ENCODE measurements around the gene RAPGEF2.

Gene RAPGEF2

DNA sequence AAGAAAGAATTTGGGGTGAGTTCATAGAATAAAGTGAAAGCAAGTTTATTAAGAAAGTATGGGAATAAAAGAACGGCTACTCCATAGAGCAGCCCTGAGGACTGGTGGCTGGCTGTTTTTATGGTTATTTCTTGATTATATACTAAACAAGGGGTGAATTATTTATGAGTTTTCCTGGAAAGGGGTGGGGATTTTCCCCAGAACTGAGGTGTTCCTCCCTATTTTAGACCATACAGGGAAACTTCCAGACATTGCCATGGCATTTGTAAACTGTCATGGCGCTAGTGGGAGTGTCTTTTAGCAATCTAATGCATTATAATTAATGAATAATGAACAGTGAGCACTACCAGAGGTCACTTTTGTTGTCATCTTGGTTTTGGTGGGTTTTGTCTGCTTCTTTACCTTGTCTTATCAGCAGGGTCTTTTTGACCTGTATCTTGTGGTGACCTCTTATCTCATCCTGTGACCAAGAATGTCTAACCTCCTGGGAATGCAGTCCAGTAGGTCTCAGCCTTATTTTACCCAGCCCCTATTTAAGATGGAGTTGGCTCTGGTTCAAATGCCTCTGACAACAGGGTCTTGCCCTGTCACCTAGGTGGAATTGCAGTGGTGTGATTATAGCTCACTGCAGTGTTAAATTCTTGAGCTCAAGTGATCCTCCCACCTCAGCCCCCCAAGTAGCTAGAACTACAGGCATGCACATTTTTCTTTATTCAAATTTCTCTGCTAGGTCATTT is 27.1 kb downstream of the RAPGEF2 start:
- no peaks in the 10 kb centered on the region for H3K36me3 ChIP-seq (ENCODE audit: control insufficient read depth, insufficient read depth, low read length)
- no peak overlapping the region for H3K4me3 ChIP-seq (ENCODE audit: insufficient read depth, low read depth, low read length, poor library complexity, severe bottlenecking)
- DNase-seq: no peak
- no peak overlapping the region for H3K27ac ChIP-seq (ENCODE audit: insufficient read depth, low read length, poor library complexity, severe bottlenecking)
- no peaks in the 10 kb centered on the region for H3K27me3 ChIP-seq (replicated peaks; ENCODE audit: control insufficient read depth, insufficient read depth, low read length, poor library complexity, severe bottlenecking)
- no peaks in the 10 kb centered on the region for H3K4me1 ChIP-seq (ENCODE audit: control insufficient read depth, insufficient read depth, low read length, poor library complexity, severe bottlenecking)
- no peaks in the 10 kb centered on the region for H3K9me3 ChIP-seq (ENCODE audit: control insufficient read depth, low read length)

DNA sequence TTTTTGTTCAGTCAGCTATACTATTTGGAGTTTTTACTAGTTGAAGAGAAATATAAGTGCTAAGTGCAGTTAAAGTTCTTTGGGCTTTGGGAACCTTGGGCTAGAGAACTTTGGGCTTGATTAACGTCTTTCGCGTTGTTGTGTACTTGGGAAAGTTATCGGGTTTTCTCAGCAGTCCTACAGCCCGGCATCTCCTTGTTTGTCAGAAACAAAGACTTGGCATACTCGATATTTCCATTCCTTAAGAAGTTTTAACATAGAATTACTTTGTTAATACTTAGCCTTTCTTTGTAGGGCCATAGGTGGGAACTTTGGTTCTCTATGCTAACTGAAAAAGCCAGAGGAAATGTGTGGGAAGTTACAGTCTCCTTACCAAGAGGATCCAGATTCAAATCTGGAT is 28.7 kb downstream of the RAPGEF2 start:
- no peaks in the 10 kb centered on the region for H3K4me1 ChIP-seq (ENCODE audit: control insufficient read depth, insufficient read depth, low read length, poor library complexity, severe bottlenecking)
- H3K36me3 ChIP-seq (ENCODE audit: control insufficient read depth, insufficient read depth, low read length): no peaks in the 10 kb centered on the region
- DNase-seq: no peak
- no peaks in the 10 kb centered on the region for H3K9me3 ChIP-seq (ENCODE audit: control insufficient read depth, low read length)
- H3K4me3 ChIP-seq (ENCODE audit: insufficient read depth, low read depth, low read length, poor library complexity, severe bottlenecking): no peak overlapping the region
- no peak overlapping the region for H3K27ac ChIP-seq (ENCODE audit: insufficient read depth, low read length, poor library complexity, severe bottlenecking)
- H3K27me3 ChIP-seq (replicated peaks; ENCODE audit: control insufficient read depth, insufficient read depth, low read length, poor library complexity, severe bottlenecking): no peaks in the 10 kb centered on the region

DNA sequence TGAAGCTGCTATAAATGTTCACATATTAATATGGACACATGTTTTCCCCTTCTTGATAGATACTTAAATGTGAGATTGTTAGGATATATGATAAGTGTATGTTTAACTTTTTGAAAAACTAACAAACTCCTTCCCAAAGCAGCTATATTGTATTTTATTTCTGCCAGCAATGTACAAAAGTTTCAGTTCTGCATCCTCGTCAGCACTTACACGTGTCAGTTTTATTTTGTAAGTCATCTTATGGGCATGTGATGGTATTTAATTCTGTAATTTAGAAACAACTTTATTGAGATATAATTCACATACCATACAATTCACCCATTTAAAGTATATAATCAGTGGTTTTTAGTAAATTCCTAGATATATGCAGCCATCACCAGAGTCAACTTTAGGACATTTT is 31.6 kb downstream of the RAPGEF2 start:
- Histone ChIP-seq H3K36me3 (ENCODE audit: control insufficient read depth, insufficient read depth, low read length) (no peaks in the 10 kb centered on the region), H3K27ac (ENCODE audit: insufficient read depth, low read length, poor library complexity, severe bottlenecking) (no peak overlapping the region), H3K4me3 (ENCODE audit: insufficient read depth, low read depth, low read length, poor library complexity, severe bottlenecking) (no peak overlapping the region), H3K4me1 (ENCODE audit: control insufficient read depth, insufficient read depth, low read length, poor library complexity, severe bottlenecking) (no peaks in the 10 kb centered on the region), H3K9me3 (ENCODE audit: control insufficient read depth, low read length) (no peaks in the 10 kb centered on the region), H3K27me3 (replicated peaks; ENCODE audit: control insufficient read depth, insufficient read depth, low read length, poor library complexity, severe bottlenecking) (no peaks in the 10 kb centered on the region)
- no peak for DNase-seq

DNA sequence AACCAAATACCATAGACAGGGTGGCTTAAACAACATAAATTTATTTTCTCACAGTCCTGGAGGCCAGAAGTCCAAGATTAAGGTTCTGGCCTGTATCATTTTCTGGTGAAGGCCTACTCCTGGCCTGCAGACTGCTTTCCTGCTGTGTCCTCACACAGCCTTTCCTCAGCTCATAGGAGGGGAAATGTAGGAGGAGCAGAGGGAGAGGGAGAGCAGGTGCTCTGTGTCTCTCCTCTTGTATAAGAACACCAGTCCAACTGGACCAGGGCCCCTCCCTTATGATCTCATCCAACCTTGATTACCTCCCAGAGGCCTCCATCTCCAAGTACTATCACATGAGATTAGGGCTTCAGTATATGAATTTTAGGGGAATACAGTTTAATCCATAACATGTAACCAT is 34.3 kb downstream of the RAPGEF2 start:
- no peak for DNase-seq
- H3K9me3 ChIP-seq (ENCODE audit: control insufficient read depth, low read length): no peaks in the 10 kb centered on the region
- H3K4me3 ChIP-seq (ENCODE audit: insufficient read depth, low read depth, low read length, poor library complexity, severe bottlenecking): no peak overlapping the region
- H3K4me1 ChIP-seq (ENCODE audit: control insufficient read depth, insufficient read depth, low read length, poor library complexity, severe bottlenecking): no peaks in the 10 kb centered on the region
- no peaks in the 10 kb centered on the region for H3K27me3 ChIP-seq (replicated peaks; ENCODE audit: control insufficient read depth, insufficient read depth, low read length, poor library complexity, severe bottlenecking)
- H3K36me3 ChIP-seq (ENCODE audit: control insufficient read depth, insufficient read depth, low read length): no peaks in the 10 kb centered on the region
- H3K27ac ChIP-seq (ENCODE audit: insufficient read depth, low read length, poor library complexity, severe bottlenecking): no peak overlapping the region

DNA sequence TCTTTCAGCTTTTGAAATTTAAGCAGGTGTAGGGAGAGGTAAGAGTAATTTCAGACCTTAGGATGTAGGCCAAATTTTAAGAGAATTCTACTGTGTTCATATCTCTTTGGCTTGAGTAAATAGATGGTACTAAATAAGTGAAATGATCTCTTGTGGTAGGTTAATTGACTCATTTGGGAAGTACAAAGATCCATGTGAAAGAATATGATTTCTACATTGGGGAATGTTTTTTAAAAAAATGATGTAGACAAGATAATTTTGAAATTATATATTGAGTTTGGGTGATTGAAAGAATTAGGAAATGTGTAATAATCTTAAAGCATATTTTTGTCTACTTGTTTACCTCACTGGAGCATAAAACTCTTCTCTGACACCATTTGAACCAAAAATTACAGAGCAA is 35.6 kb downstream of the RAPGEF2 start:
- Histone ChIP-seq H3K27me3 (replicated peaks; ENCODE audit: control insufficient read depth, insufficient read depth, low read length, poor library complexity, severe bottlenecking) (no peaks in the 10 kb centered on the region), H3K36me3 (ENCODE audit: control insufficient read depth, insufficient read depth, low read length) (no peaks in the 10 kb centered on the region), H3K4me1 (ENCODE audit: control insufficient read depth, insufficient read depth, low read length, poor library complexity, severe bottlenecking) (no peaks in the 10 kb centered on the region), H3K27ac (ENCODE audit: insufficient read depth, low read length, poor library complexity, severe bottlenecking) (no peak overlapping the region), H3K9me3 (ENCODE audit: control insufficient read depth, low read length) (no peaks in the 10 kb centered on the region), H3K4me3 (ENCODE audit: insufficient read depth, low read depth, low read length, poor library complexity, severe bottlenecking) (no peak overlapping the region)
- DNase-seq: no peak

DNA sequence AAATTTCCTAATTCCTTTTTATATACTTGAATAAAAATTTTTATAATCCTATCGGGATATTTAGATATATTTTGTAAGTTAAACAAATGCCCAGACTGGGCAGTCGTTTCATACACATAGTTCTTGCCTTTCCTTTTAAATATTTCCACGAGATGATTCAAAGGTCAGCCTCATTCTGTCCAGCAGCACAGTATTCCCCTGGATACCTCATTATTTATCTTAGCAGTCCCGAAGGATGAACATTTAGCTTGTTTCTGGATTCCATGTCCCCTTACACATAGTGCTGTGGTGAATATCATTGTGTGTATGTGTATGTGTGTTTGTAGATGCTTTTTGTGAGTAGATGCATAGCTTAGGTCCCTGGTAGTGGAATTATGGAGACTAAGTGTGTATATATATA is 38.3 kb downstream of the RAPGEF2 start:
- no peak for DNase-seq
- no peak overlapping the region for H3K27ac ChIP-seq (ENCODE audit: insufficient read depth, low read length, poor library complexity, severe bottlenecking)
- H3K4me1 ChIP-seq (ENCODE audit: control insufficient read depth, insufficient read depth, low read length, poor library complexity, severe bottlenecking): no peaks in the 10 kb centered on the region
- no peaks in the 10 kb centered on the region for H3K9me3 ChIP-seq (ENCODE audit: control insufficient read depth, low read length)
- no peaks in the 10 kb centered on the region for H3K36me3 ChIP-seq (ENCODE audit: control insufficient read depth, insufficient read depth, low read length)
- H3K27me3 ChIP-seq (replicated peaks; ENCODE audit: control insufficient read depth, insufficient read depth, low read length, poor library complexity, severe bottlenecking): no peaks in the 10 kb centered on the region
- H3K4me3 ChIP-seq (ENCODE audit: insufficient read depth, low read depth, low read length, poor library complexity, severe bottlenecking): no peak overlapping the region

DNA sequence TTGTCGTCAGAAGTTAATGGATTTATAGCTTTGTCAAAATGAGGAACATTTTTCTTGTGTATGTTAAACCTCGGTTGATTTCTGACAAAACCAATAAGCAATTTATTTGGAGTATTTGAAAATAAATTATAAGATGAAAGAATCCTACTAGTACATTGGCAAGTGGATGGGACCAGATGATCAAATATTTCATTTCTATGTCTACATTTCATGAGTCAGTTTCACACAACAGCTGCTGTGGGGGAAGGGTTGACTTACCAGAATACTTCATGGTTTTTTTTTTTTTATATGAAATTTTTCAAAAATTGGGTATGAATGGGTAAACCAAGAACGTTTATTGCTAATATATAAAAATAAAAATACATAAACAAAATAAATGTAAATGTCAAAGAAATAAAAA is 39.4 kb downstream of the RAPGEF2 start:
- H3K9me3 ChIP-seq (ENCODE audit: control insufficient read depth, low read length): no peaks in the 10 kb centered on the region
- H3K4me3 ChIP-seq (ENCODE audit: insufficient read depth, low read depth, low read length, poor library complexity, severe bottlenecking): no peak overlapping the region
- no peaks in the 10 kb centered on the region for H3K36me3 ChIP-seq (ENCODE audit: control insufficient read depth, insufficient read depth, low read length)
- no peaks in the 10 kb centered on the region for H3K27me3 ChIP-seq (replicated peaks; ENCODE audit: control insufficient read depth, insufficient read depth, low read length, poor library complexity, severe bottlenecking)
- DNase-seq: no peak
- no peak overlapping the region for H3K27ac ChIP-seq (ENCODE audit: insufficient read depth, low read length, poor library complexity, severe bottlenecking)
- H3K4me1 ChIP-seq (ENCODE audit: control insufficient read depth, insufficient read depth, low read length, poor library complexity, severe bottlenecking): no peaks in the 10 kb centered on the region

DNA sequence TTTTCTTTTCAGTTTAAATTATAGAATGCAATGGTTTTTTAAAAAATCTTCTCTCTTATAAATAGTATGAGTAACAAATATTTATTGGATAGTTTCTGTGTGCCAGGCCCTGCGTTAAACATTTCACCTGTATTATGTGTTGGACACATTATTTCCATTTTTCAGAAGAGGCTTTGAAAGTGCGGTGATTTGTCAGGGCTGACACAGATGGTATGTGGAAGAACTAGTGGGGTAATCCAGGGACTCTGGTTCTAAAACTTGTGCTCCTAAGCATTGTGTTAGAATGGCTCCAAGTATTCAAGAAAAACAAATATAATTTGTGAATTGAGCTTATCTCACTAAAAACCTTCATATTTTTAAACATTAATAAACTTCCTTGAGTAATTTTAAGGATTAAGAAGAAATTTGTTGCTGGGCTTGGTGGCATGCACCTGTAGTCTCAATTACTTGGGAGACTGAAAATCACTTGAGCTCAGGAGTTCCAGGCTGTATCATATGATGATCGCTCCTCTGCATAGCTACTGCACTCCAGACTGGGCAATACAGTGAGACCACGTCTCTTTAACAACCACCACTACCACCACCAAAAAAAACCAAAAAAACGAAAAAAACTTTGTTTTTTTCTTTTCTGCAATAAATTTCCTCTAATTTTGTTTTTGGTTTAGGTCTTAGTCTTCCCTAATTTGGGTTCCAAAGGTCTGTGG is 40.0 kb downstream of the RAPGEF2 start:
- no peaks in the 10 kb centered on the region for H3K4me1 ChIP-seq (ENCODE audit: control insufficient read depth, insufficient read depth, low read length, poor library complexity, severe bottlenecking)
- no peak overlapping the region for H3K4me3 ChIP-seq (ENCODE audit: insufficient read depth, low read depth, low read length, poor library complexity, severe bottlenecking)
- H3K27ac ChIP-seq (ENCODE audit: insufficient read depth, low read length, poor library complexity, severe bottlenecking): no peak overlapping the region
- H3K9me3 ChIP-seq (ENCODE audit: control insufficient read depth, low read length): no peaks in the 10 kb centered on the region
- no peaks in the 10 kb centered on the region for H3K27me3 ChIP-seq (replicated peaks; ENCODE audit: control insufficient read depth, insufficient read depth, low read length, poor library complexity, severe bottlenecking)
- DNase-seq: no peak
- no peaks in the 10 kb centered on the region for H3K36me3 ChIP-seq (ENCODE audit: control insufficient read depth, insufficient read depth, low read length)

DNA sequence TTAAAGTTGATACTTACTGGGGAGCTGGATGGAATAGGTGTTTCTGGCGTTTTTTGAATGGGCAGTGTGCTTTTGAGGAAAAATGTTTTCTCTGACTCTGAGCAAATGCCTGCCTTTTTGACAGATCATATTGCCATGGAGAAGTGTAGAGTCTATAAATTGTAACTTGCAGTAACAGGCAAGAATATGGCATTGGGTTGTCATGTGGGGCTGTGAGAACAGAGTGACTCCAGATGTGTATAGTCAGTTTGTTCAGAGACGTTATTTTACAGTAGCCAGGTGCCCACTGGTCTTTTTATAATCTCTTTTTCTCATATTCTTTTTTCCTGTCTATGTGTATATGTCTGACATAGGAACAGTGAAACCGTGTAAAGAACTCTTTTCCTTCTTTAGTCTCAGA is 40.8 kb downstream of the RAPGEF2 start:
- Histone ChIP-seq H3K27ac (ENCODE audit: insufficient read depth, low read length, poor library complexity, severe bottlenecking) (no peak overlapping the region), H3K4me3 (ENCODE audit: insufficient read depth, low read depth, low read length, poor library complexity, severe bottlenecking) (no peak overlapping the region), H3K9me3 (ENCODE audit: control insufficient read depth, low read length) (no peaks in the 10 kb centered on the region), H3K4me1 (ENCODE audit: control insufficient read depth, insufficient read depth, low read length, poor library complexity, severe bottlenecking) (no peaks in the 10 kb centered on the region), H3K36me3 (ENCODE audit: control insufficient read depth, insufficient read depth, low read length) (no peaks in the 10 kb centered on the region), H3K27me3 (replicated peaks; ENCODE audit: control insufficient read depth, insufficient read depth, low read length, poor library complexity, severe bottlenecking) (no peaks in the 10 kb centered on the region)
- DNase-seq: no peak

DNA sequence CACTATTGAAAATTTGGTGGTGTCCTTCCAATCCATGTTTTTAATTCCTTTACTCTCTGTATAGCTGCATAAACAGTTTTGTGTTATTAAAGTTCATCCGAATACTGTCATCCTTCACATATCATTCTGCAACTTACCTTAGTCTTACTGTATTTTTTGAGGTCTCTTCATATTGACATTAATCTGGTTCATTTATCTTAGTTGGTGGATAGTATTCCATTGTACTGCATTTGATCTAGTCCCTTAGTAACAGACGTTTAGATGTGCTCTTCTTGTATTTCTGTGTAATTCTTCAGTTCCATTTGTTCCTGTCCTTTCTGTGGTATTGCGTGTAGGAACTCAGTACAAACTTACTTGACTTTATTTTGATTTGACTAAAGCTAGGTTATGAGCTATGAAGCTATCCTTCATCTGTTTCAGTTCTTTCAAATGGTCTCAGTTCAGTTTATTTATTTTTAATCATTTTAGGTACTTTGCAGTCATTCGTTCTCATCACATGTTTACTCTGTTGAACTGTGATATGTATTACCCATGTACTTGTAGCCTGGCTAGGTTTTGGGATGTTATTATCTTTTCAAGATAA is 41.3 kb downstream of the RAPGEF2 start:
- no peak for DNase-seq
- no peaks in the 10 kb centered on the region for H3K4me1 ChIP-seq (ENCODE audit: control insufficient read depth, insufficient read depth, low read length, poor library complexity, severe bottlenecking)
- H3K27ac ChIP-seq (ENCODE audit: insufficient read depth, low read length, poor library complexity, severe bottlenecking): no peak overlapping the region
- H3K27me3 ChIP-seq (replicated peaks; ENCODE audit: control insufficient read depth, insufficient read depth, low read length, poor library complexity, severe bottlenecking): no peaks in the 10 kb centered on the region
- no peak overlapping the region for H3K4me3 ChIP-seq (ENCODE audit: insufficient read depth, low read depth, low read length, poor library complexity, severe bottlenecking)
- H3K9me3 ChIP-seq (ENCODE audit: control insufficient read depth, low read length): no peaks in the 10 kb centered on the region
- H3K36me3 ChIP-seq (ENCODE audit: control insufficient read depth, insufficient read depth, low read length): no peaks in the 10 kb centered on the region
